ENCODE measurements around the gene DHRS12.

DHRS12 gene

GRCh38 chr13:51721496-51721895, 82.5 kb downstream of the DHRS12 start:
- DNase-seq = no peak

- no peak for DNase-seq
Measured at GRCh38 chr13:51719394-51719793, 84.6 kb downstream of the DHRS12 start.

All from NCI-H1694 treated with DMSO at 0.1 percent for 48 hours (cell line).